Lower leg skin (tissue), 4 donors: ENCODE measurements around the gene KMT2E. TPM values are rescaled to one million over a fixed set of nuclear protein-coding genes. Genes with fewer than 3 reads are reported as not detected.

Source experiments
- DNase-seq, 2 donors: peaks; one replicate each; pipeline ENCODE4 v3.0.0-alpha.2; 2019; ENCODE audit warnings: low spot score in 2 of 2
- H3K4me3 ChIP-seq: fragments of 200-600 bp; sonication (generic); 2 replicates; pipeline ENCODE4 v1.5.1; 2017; ENCODE audit warnings: mild to moderate bottlenecking, low read depth; ENCODE audit not compliant: poor library complexity, severe bottlenecking
- POLR2A ChIP-seq, 2 donors: fragments of 450-650 bp; IDR thresholded peaks; one replicate each; pipeline ENCODE4 v1.6.1; 2016 to 2017; ENCODE audit warnings: antibody characterized with exemption in 2 of 2, mild to moderate bottlenecking in 1 of 2, moderate library complexity in 1 of 2
- WGBS, 2 donors: methylation state at CpG; one replicate each; pipeline ENCODE4 v1.1.5; 2018; 5-methylcytosine and 5-hydroxymethylcytosine counted together
- intact Hi-C: fragments of 100-400 bp; cut with DNase I; formaldehyde crosslinking; loops from one replicate; pipeline ENCODE4 v1.15.0; 2023; ENCODE audit warnings: low total_unique reads
- total RNA-seq, 4 donors: library from RNA; depleted of rRNA; stranded (reverse); fragments of >200 nt; gene quantifications; one replicate each; pipeline ENCODE4 v1.1.0, GENCODE V29; 2016
- TF ChIP-seq, protein P1 (sequence below), 3 donors: fragments of 450-650 bp; IDR thresholded peaks; one replicate each; pipeline ENCODE4 v1.5.1; 2016; ENCODE audit warnings: antibody characterized with exemption in 3 of 3, mild to moderate bottlenecking in 3 of 3, moderate library complexity in 2 of 3

KMT2E gene
- total RNA-seq, 4 donors from 2014 or later, result 86.4 to 130 (median 114) TPM

DNA sequence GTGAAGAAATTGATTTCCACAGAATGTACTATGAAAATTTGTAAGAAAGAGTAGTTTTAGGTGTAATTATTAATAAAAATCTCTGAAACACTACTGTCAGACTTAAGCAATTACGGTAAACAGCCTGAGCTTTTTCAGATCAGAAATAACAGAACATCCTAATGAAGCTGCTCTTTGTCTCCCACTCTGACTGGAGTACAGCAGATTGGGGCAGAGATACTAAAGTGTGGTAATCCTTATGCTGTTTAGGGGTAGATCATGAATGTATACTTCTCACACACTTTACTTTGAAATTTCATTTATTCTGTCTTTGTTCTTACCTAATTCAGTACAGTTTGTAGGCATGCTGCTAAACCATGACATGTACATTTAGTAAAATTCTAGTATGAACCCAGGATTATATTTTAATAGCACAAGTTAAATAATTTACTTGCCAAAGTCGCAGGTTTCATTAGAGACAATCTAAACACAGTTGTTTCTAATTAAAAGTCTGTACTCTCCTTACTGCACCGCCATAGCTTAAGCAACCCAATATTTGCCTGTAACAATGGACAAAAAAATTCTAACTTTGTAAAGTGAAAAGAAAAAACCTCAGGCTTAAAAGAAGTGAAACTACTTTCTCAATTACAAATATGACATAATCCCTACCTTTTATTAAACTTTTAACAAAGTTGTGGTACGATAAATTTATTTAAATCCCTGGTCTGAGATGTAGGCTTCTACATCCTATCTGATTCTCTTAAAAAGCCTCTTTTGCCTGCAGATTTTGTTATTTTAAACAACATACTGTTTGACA is 88.8 kb downstream of the KMT2E start:
- TF ChIP-seq, protein P1, sequence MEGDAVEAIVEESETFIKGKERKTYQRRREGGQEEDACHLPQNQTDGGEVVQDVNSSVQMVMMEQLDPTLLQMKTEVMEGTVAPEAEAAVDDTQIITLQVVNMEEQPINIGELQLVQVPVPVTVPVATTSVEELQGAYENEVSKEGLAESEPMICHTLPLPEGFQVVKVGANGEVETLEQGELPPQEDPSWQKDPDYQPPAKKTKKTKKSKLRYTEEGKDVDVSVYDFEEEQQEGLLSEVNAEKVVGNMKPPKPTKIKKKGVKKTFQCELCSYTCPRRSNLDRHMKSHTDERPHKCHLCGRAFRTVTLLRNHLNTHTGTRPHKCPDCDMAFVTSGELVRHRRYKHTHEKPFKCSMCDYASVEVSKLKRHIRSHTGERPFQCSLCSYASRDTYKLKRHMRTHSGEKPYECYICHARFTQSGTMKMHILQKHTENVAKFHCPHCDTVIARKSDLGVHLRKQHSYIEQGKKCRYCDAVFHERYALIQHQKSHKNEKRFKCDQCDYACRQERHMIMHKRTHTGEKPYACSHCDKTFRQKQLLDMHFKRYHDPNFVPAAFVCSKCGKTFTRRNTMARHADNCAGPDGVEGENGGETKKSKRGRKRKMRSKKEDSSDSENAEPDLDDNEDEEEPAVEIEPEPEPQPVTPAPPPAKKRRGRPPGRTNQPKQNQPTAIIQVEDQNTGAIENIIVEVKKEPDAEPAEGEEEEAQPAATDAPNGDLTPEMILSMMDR (IDR thresholded peaks at IDR 0.05), result no peak
- no peak for TF ChIP-seq POLR2A (IDR thresholded peaks at IDR 0.05)
- intact Hi-C loops, result no loop called here
- 78 to 80% methylated on average over 4 of the region's 4 CpGs for WGBS, 2 donors
- no peak overlapping the region for H3K4me3 ChIP-seq
- DNase-seq, result no peak

DNA sequence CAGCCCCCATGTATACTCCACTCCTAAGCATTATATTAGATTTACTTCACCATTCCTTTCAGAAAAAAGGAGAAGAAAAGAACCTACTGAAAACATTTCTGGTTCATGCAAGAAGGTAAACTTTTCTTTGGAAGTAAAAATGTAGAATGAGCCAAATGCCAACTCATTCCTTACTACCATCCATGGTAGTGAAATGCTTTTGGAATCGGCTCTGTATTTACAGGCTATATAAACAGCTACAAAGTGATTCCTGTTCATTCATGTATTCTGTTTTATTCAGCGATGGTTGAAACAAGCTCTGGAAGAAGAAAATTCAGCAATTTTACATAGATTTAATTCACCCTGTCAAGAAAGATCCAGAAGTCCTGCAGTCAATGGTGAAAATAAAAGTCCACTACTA is 91.6 kb downstream of the KMT2E start:
- intact Hi-C loops, result no loop called here
- TF ChIP-seq, protein P1 (IDR thresholded peaks at IDR 0.05), result no peak
- TF ChIP-seq POLR2A (IDR thresholded peaks at IDR 0.05), result no peak
- H3K4me3 ChIP-seq, result no peak overlapping the region
- DNase-seq, result no peak
- 49 to 76% methylated on average over 2 of the region's 2 CpGs for WGBS, 2 donors

DNA sequence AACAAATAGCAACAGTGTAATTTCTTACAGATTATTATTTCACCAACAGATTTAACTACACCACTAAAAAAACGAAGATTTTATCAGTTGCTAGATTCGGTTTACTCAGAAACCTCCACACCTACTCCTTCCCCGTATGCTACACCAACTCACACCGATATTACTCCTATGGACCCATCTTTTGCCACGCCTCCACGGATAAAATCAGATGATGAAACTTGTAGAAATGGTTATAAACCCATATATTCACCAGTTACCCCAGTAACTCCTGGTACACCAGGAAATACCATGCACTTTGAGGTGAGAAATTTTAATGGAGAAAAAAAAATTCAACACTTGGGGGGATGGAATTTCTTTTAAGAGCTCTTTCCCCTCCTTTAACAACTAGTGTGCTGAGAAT is 92.5 kb downstream of the KMT2E start:
- H3K4me3 ChIP-seq, result no peak overlapping the region
- intact Hi-C loops, result no loop called here
- TF ChIP-seq, protein P1 (IDR thresholded peaks at IDR 0.05), result no peak
- no peak for TF ChIP-seq POLR2A (IDR thresholded peaks at IDR 0.05)
- WGBS, 2 donors, result 82 to 87% methylated on average over 6 of the region's 6 CpGs
- DNase-seq, result no peak

- intact Hi-C loops, result no loop called here
- WGBS, 2 donors, result 79 to 87% methylated on average over 9 of the region's 9 CpGs
- no peak overlapping the region for H3K4me3 ChIP-seq
- no peak for DNase-seq
- TF ChIP-seq POLR2A (IDR thresholded peaks at IDR 0.05), result no peak
These were observed 93.5 kb downstream of the KMT2E start for GRCh38 chr7:105107458-105107857.

DNA sequence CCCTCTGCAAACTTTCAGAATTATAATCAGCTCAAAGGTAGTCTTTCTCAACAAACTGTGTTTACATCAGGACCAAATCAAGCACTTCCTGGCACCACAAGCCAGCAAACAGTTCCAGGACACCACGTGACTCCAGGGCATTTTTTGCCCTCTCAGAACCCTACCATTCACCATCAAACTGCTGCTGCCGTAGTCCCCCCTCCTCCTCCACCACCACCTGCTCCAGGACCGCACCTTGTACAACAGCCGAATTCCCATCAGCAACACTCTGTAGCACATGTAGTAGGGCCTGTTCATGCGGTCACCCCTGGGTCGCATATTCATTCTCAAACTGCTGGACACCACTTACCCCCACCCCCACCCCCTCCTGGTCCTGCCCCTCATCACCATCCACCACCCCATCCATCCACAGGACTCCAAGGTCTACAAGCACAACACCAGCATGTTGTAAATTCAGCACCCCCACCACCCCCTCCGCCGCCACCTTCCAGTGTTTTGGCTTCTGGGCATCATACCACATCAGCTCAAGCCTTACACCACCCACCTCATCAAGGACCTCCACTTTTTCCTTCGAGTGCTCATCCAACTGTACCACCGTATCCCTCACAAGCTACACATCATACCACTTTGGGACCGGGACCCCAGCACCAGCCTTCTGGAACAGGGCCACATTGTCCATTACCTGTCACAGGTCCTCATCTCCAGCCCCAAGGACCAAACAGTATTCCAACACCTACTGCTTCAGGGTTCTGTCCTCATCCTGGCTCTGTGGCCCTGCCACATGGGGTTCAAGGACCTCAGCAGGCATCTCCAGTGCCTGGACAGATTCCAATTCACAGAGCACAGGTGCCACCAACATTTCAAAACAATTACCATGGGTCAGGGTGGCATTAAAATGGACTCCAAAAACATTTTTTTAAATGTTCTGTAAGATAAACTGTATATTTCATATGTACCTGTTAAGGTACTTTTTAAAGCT is 98.7 kb downstream of the KMT2E start:
- intact Hi-C loops, result no loop called here
- H3K4me3 ChIP-seq, result no peak overlapping the region
- TF ChIP-seq POLR2A (IDR thresholded peaks at IDR 0.05), result no peak
- TF ChIP-seq, protein P1 (IDR thresholded peaks at IDR 0.05), result no peak
- DNase-seq, result no peak
- WGBS, 2 donors, result 82% methylated on average over 11 of the region's 11 CpGs
